Activated T-helper 1 cell treated with anti-CD3 and anti-CD28 coated beads, Interleukin-12 subunit alpha, Interleukin-12 subunit beta, Interleukin-2, Interleukin-4 antibody, amounts not matched to agents 30 ng/mL and 10 ng/mL and 1 ng/mL, durations not matched to agents 14 hours and 24 hours and 36 hours (primary cell): ENCODE results near the gene PDE4D. TPM values are rescaled to one million over a fixed set of nuclear protein-coding genes. Genes with fewer than 3 reads are reported as not detected.

Source experiments
- DNase-seq: peaks from one replicate; pipeline ENCODE4 v3.0.0; 2021; ENCODE audit warnings: low spot score
- H3K27ac Mint-ChIP-seq: one replicate; pipeline ENCODE4 v1.8.0; 2021; ENCODE audit warnings: mild to moderate bottlenecking, mixed read lengths
- H3K27me3 Mint-ChIP-seq: one replicate; pipeline ENCODE4 v1.8.0; 2022; ENCODE audit warnings: mild to moderate bottlenecking, moderate library complexity, mixed read lengths; ENCODE audit not compliant: insufficient read depth
- H3K36me3 Mint-ChIP-seq: one replicate; pipeline ENCODE4 v1.8.0; 2021; ENCODE audit warnings: low read depth, mixed read lengths
- H3K4me1 Mint-ChIP-seq: one replicate; pipeline ENCODE4 v1.8.0; 2021; ENCODE audit warnings: low read depth, mixed read lengths
- H3K4me3 Mint-ChIP-seq: one replicate; pipeline ENCODE4 v1.8.0; 2021; ENCODE audit warnings: mild to moderate bottlenecking, moderate library complexity, mixed read lengths
- H3K9me3 Mint-ChIP-seq: one replicate; pipeline ENCODE4 v1.8.0; 2021; ENCODE audit warnings: mixed read lengths
- intact Hi-C: fragments of 100-400 bp; cut with micrococcal nuclease; formaldehyde crosslinking; loops from one replicate; pipeline ENCODE4 v1.15.1; 2024
- total RNA-seq: library from RNA; stranded (reverse); gene quantifications from 2 replicates; pipeline ENCODE4 v1.2.3, GENCODE V29; 2022

The PDE4D gene
- total RNA-seq, 1 donor from 2014 or later = 50.6 TPM

DNA sequence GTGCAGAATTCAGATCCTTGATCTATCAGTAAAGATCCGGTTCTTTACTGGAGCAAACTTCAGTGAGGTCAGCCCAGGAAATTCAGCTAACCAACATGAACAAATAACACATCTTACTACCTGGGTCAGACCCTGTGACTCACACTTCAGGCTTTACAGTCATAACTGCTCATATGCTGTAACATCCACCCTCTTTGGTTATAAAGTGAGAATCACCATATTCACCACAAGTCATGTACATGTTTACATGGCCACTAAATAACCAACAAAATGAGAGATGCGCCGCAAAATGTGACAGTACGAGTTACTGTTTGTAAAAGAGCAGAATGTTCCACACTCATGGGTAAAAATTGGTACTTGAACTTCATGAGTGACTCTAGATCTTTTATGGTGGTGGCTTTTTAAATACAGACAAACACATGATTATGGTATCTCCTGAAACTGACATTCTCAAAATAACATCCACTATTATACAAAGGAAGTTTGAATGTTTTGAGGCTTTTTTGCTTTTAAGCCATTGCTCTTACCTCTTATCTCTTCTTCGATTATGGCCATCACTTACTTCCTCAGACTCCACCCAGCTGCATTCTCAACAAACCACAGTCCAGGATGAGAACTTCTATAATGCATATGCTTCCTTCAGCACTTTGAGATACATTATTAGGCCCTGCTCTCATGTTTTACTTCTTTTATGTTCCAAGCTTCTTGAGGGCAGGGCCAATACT is 794.1 kb downstream of the PDE4D start:
- no peaks in the 10 kb centered on the region for H3K27me3 Mint-ChIP-seq
- peak overlapping the region; percentile 50 for H3K4me3 Mint-ChIP-seq

DNA sequence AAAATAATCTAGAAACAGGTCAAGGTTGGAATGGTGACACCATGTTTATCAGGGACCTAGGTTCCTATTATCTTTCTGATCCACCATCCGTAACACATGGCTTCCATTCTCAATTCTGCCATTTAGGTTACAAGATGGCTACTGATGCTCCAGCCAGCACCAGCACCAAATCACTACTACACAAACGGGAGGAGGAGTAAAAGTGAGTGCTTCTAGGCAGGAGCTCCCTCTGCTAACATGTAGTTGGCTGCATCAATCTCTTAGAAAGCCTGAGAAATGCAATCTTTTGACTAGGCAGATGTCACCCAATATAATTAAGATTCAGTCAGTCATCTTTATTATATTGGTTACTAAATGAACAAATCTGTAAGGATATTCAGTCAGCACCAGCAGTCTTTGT is 794.8 kb downstream of the PDE4D start:
- peak overlapping the region; percentile 11 for H3K4me3 Mint-ChIP-seq

More for the DNA sequence above, 794.1 kb downstream of the PDE4D start:
- H3K4me1 Mint-ChIP-seq = peaks cover 82% of the 10 kb centered on the region
- H3K9me3 Mint-ChIP-seq = no peaks in the 10 kb centered on the region
- intact Hi-C loops = loop anchor here (1.0 to 2.0 kb wide), 9 partner anchors 28 to 510 kb away; no protein-coding TSS in a partner anchor
- peak overlapping the region; percentile 90 for H3K27ac Mint-ChIP-seq
- H3K36me3 Mint-ChIP-seq = peaks cover 5% of the 10 kb centered on the region
- peak; percentile 69 for DNase-seq

DNA sequence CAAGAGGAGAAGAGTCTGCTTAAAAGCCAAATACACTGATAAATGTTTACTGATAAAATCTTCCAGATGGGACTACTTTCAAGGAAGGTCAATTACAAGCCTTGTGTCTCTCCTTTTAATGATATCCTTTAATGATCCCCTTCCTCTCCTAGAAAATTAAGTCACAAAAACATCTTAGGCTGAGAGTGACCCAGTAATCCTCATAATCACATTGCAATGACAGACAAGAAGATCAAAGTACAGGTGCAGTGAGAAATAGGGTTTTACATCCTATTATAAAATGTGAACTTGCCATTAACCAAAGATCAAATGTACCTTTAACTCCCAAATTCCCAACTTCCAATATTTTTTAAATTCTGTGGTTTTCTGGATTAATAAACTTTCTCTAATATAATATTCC is 795.8 kb downstream of the PDE4D start:
- H3K9me3 Mint-ChIP-seq = no peaks in the 10 kb centered on the region
- DNase-seq = no peak
- H3K36me3 Mint-ChIP-seq = peaks cover 5% of the 10 kb centered on the region
- H3K4me3 Mint-ChIP-seq = no peak overlapping the region
- H3K4me1 Mint-ChIP-seq = peaks cover 82% of the 10 kb centered on the region
- peak overlapping the region; percentile 47 for H3K27ac Mint-ChIP-seq
- H3K27me3 Mint-ChIP-seq = no peaks in the 10 kb centered on the region
- intact Hi-C loops = loop anchor here (2.0 kb wide), 1 partner anchor 211 kb away; no protein-coding TSS in a partner anchor

More for the DNA sequence above, 794.8 kb downstream of the PDE4D start:
- H3K36me3 Mint-ChIP-seq = peaks cover 6% of the 10 kb centered on the region
- H3K27ac Mint-ChIP-seq = peak overlapping the region; percentile 90
- H3K4me1 Mint-ChIP-seq = peaks cover 82% of the 10 kb centered on the region
- intact Hi-C loops = loop anchor here (1.0 to 2.0 kb wide), 9 partner anchors 29 to 511 kb away; no protein-coding TSS in a partner anchor
- no peaks in the 10 kb centered on the region for H3K9me3 Mint-ChIP-seq
- no peaks in the 10 kb centered on the region for H3K27me3 Mint-ChIP-seq
- DNase-seq = no peak

DNA sequence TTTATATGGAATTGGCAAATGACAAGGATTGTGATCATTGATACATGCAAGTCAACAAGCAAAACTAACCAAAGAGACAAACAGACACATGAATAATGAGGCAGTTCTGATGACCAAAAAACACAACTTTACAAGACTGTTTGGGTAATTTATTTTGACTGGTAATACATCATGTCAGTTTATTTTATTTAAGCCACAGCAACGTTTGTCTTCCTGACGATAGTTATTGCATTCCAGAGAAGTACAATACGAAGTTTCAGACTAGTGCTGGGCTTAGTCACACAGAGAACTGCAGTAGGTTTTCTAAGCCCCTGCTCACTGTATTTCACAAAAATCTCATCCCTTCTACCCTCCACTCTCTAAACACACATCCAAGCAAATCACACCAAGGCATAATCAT is 796.4 kb downstream of the PDE4D start:
- no peak for DNase-seq
- intact Hi-C loops = no loop called here
- H3K9me3 Mint-ChIP-seq = no peaks in the 10 kb centered on the region
- H3K4me1 Mint-ChIP-seq = peaks cover 85% of the 10 kb centered on the region
- H3K27ac Mint-ChIP-seq = no peak overlapping the region
- peaks cover 5% of the 10 kb centered on the region for H3K36me3 Mint-ChIP-seq
- no peaks in the 10 kb centered on the region for H3K27me3 Mint-ChIP-seq
- H3K4me3 Mint-ChIP-seq = no peak overlapping the region

DNA sequence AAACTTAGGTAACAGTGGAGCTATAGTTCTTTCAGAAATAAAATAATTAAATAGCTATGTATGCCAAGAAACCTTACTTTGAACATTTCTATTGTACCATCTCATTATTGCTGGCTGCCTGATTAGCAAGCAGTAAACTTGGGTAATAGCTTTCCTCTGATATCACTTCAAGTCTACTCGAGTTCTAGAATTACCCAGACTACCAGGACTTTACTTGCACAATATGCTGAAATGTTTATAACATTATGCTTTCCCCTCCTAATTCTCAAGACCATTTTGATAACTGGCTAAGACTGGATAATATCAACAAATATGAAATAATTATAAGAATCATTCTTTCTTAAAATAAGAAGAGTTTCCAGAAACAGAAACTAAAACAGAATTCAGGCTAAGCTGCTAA is 798.0 kb downstream of the PDE4D start:
- H3K9me3 Mint-ChIP-seq = no peaks in the 10 kb centered on the region
- DNase-seq = no peak
- no peak overlapping the region for H3K4me3 Mint-ChIP-seq
- peaks cover 5% of the 10 kb centered on the region for H3K36me3 Mint-ChIP-seq
- peaks cover under 1% of the 10 kb centered on the region for H3K27me3 Mint-ChIP-seq
- intact Hi-C loops = no loop called here
- no peak overlapping the region for H3K27ac Mint-ChIP-seq
- peaks cover 81% of the 10 kb centered on the region for H3K4me1 Mint-ChIP-seq

DNA sequence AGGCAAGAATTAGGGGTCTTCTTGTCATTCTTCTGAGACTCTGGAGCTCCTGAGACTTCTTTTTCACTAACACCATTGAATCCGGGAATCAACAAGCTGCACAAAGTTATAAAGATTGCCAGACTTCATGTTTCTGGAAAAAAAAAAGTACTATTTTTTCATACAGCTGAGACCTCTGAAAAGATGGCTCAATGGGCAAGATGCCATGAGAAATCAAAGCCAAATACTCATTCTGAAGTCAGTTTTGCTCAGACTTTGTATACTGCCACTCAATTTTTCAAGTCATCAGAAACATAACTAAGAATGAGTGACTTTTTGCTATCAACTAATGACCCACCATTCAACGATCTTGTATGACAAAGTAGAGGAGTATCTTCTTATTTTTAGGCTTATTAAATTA is 798.7 kb downstream of the PDE4D start:
- peaks cover 75% of the 10 kb centered on the region for H3K4me1 Mint-ChIP-seq
- no peak overlapping the region for H3K4me3 Mint-ChIP-seq
- H3K36me3 Mint-ChIP-seq = peaks cover 5% of the 10 kb centered on the region
- no peak overlapping the region for H3K27ac Mint-ChIP-seq
- peaks cover 3% of the 10 kb centered on the region for H3K27me3 Mint-ChIP-seq
- no peaks in the 10 kb centered on the region for H3K9me3 Mint-ChIP-seq
- no peak for DNase-seq
- intact Hi-C loops = no loop called here

DNA sequence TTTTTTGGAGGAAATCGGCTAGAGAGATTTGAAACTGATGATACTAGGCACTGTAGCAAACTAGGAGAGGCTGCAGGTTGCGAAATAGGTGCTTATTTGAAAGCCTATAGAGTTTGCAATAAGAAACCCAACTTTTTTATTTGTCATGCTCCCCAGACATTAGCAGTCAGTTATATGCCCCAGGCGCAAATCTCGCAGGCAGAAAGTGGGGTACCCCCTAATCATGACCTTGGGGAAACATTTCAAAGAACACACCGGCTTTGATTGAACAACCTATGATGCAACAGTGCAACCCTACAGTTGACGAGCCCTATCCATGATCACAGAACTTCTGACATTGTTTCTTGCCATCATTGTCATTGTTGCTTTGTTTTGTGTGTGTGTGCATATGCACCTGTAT is 800.2 kb downstream of the PDE4D start:
- intact Hi-C loops = no loop called here
- H3K9me3 Mint-ChIP-seq = no peaks in the 10 kb centered on the region
- peaks cover 5% of the 10 kb centered on the region for H3K36me3 Mint-ChIP-seq
- H3K4me3 Mint-ChIP-seq = peak overlapping the region; percentile 12
- H3K4me1 Mint-ChIP-seq = peaks cover 61% of the 10 kb centered on the region
- peaks cover 3% of the 10 kb centered on the region for H3K27me3 Mint-ChIP-seq
- DNase-seq = no peak
- H3K27ac Mint-ChIP-seq = peak overlapping the region; percentile 13

DNA sequence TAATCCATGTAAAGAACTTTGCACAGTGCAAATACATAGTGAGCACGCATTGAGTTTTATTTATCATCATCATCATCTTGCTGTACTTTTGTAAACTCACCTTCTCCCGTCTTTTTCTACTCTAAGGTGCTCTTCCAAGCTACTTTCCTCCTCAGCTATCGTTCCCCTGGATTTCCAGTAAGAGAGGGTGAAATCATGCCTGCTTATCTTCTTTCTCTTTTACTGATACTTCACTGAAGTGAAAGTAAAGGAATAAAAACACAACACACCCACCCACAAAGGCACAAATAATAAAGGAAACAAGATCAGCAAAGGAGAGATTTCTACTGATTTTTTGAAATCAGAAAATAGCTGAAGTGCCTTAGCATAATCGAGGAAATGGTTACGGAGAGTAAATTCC is 800.8 kb downstream of the PDE4D start:
- no peak for DNase-seq
- peak overlapping the region; percentile 57 for H3K27ac Mint-ChIP-seq
- H3K4me3 Mint-ChIP-seq = peak overlapping the region; percentile 39
- intact Hi-C loops = no loop called here
- H3K27me3 Mint-ChIP-seq = peaks cover 3% of the 10 kb centered on the region
- no peaks in the 10 kb centered on the region for H3K9me3 Mint-ChIP-seq
- H3K36me3 Mint-ChIP-seq = peaks cover 5% of the 10 kb centered on the region
- peaks cover 58% of the 10 kb centered on the region for H3K4me1 Mint-ChIP-seq

DNA sequence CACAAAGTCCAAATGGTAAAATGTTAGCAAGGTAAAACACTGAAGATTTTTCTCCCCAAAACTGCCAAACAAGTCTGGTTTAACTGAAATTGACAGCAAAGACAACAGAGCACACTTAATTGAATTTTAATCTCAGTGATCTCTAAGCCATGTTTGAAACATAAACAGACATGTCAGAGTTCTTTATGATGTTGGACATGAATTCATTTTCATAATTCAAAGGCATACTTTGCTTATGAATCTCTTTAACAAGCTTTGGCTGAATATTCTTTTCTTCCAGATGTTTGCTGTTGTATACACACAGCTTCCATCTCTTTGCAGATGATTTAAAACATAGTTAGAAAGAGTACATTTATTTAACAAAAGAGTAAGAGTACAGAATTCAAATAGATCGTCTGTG is 801.6 kb downstream of the PDE4D start:
- intact Hi-C loops = no loop called here
- DNase-seq = no peak
- Mint-ChIP-seq H3K36me3 (peaks cover 5% of the 10 kb centered on the region), H3K4me3 (no peak overlapping the region), H3K9me3 (no peaks in the 10 kb centered on the region), H3K27ac (no peak overlapping the region), H3K27me3 (peaks cover 4% of the 10 kb centered on the region), H3K4me1 (peaks cover 51% of the 10 kb centered on the region)

DNA sequence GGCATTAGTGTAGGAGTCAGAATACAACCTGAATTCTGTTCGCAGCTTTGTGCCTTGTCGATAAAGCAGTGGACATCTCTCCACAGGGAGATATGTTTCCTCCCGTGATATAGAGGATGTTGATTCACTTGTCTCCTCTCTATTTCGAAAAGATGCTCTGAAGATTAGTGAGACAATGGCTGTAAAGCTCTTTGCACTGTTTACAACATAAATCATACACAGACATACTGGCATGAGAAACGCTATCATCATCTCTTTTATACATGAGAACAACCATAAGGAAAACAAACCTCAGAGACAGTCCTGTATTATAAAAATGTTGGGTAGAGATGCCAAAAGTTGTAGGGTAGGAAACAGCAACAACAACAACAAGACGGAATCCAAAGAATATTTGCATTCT is 803.2 kb downstream of the PDE4D start:
- intact Hi-C loops = no loop called here
- no peak for DNase-seq
- H3K27ac Mint-ChIP-seq = no peak overlapping the region
- no peaks in the 10 kb centered on the region for H3K9me3 Mint-ChIP-seq
- H3K27me3 Mint-ChIP-seq = peaks cover 11% of the 10 kb centered on the region
- peaks cover 5% of the 10 kb centered on the region for H3K36me3 Mint-ChIP-seq
- no peak overlapping the region for H3K4me3 Mint-ChIP-seq
- H3K4me1 Mint-ChIP-seq = peaks cover 37% of the 10 kb centered on the region

DNA sequence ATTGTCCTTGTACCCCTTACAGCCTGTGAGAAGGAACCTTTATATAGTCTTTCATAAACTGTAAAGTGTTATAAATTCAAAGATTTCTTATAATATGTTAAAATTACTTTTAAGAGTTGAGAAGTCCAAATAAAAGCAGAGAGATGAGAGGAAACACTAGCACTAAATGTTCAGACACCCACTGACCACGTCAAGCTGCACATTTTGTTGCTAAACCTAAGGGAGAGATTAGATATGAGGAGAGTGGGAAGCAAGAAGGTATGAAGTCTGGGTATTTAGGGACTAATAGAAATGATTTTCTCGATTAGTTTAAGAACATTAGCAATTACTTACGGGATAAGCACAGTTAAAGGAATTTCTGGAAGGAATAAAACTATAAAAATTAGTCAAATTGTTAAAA is 803.8 kb downstream of the PDE4D start:
- peaks cover 31% of the 10 kb centered on the region for H3K4me1 Mint-ChIP-seq
- H3K27me3 Mint-ChIP-seq = peaks cover 11% of the 10 kb centered on the region
- peaks cover 5% of the 10 kb centered on the region for H3K36me3 Mint-ChIP-seq
- DNase-seq = no peak
- H3K4me3 Mint-ChIP-seq = no peak overlapping the region
- no peak overlapping the region for H3K27ac Mint-ChIP-seq
- no peaks in the 10 kb centered on the region for H3K9me3 Mint-ChIP-seq
- intact Hi-C loops = no loop called here

DNA sequence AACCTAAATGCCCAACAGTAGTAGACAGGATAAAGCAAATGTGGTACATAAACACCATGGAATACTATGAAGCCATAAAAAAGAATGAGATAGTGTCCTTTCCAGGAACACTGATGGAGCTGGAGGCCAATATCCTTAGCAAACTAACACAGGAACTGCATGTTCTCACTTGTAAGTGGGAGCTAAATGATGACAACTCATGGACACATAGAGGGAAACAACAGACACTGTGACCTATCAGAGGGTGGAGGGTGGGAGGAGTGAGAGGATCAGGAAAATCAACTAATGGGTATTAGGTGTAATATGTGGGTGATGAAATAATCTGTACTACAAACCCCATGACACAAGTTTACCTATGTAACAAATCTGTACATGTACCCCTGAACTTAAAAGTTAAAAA is 805.0 kb downstream of the PDE4D start:
- H3K4me3 Mint-ChIP-seq = no peak overlapping the region
- intact Hi-C loops = no loop called here
- no peak overlapping the region for H3K27ac Mint-ChIP-seq
- H3K36me3 Mint-ChIP-seq = peaks cover under 1% of the 10 kb centered on the region
- DNase-seq = no peak
- H3K27me3 Mint-ChIP-seq = peaks cover 11% of the 10 kb centered on the region
- H3K9me3 Mint-ChIP-seq = no peaks in the 10 kb centered on the region
- H3K4me1 Mint-ChIP-seq = peaks cover 19% of the 10 kb centered on the region

DNA sequence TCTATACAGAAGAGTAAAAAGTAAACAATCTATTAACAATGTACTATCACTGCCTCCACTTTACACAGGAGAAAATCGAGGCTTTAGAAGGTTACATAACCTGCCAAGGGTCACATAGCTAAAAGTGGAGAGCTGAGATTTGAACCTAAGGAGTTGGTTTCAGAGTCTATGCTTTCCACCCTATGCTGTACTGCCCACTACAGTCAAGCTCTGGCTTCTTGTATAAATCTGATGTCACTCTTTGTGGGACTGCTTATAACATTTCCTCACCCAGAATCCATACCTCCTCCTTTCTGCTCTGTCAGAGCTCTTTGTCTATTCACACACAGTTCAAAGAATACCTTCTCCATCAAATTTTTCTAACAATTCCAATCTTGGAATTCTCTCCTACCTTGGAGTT is 807.5 kb downstream of the PDE4D start:
- H3K4me3 Mint-ChIP-seq = no peak overlapping the region
- no peaks in the 10 kb centered on the region for H3K4me1 Mint-ChIP-seq
- no peaks in the 10 kb centered on the region for H3K9me3 Mint-ChIP-seq
- no peak for DNase-seq
- intact Hi-C loops = no loop called here
- H3K27me3 Mint-ChIP-seq = peaks cover 13% of the 10 kb centered on the region
- no peaks in the 10 kb centered on the region for H3K36me3 Mint-ChIP-seq
- no peak overlapping the region for H3K27ac Mint-ChIP-seq
